ENCODE measurements around the gene NUP37.

The NUP37 gene

GRCh38 chr12:102119674-102120563, at the start of gene NUP37, which contains the start of gene PARPBP (continued):
- TF ChIP-seq ZNF645 (tag by site-specific recombination; IDR thresholded peaks at IDR 0.05) (no peak), ZNF529 (tag by site-specific recombination; IDR thresholded peaks at IDR 0.05; ENCODE audit: insufficient replicate concordance) (no peak), SALL2 (tag by site-specific recombination; IDR thresholded peaks at IDR 0.05; ENCODE audit: borderline replicate concordance) (no peak), ZNF391 (tag by site-specific recombination; IDR thresholded peaks at IDR 0.05; ENCODE audit: borderline replicate concordance, low read depth) (no peak), ZNF239 (tag by site-specific recombination; IDR thresholded peaks at IDR 0.05) (no peak), MZF1 (tag by site-specific recombination; IDR thresholded peaks at IDR 0.05; ENCODE audit: borderline replicate concordance) (peak; percentile 80), ZNF473 (tag by site-specific recombination; IDR thresholded peaks at IDR 0.05) (no peak), ZNF114 (tag by site-specific recombination; IDR thresholded peaks at IDR 0.05) (no peak), ZNF596 (tag by site-specific recombination; IDR thresholded peaks at IDR 0.05) (no peak), ZSCAN16 (tag by site-specific recombination; IDR thresholded peaks at IDR 0.05) (no peak), SP2 (tag by site-specific recombination; IDR thresholded peaks at IDR 0.05) (peak; percentile 91), ZNF623 (tag by site-specific recombination; IDR thresholded peaks at IDR 0.05) (no peak), ZNF132 (tag by site-specific recombination; IDR thresholded peaks at IDR 0.05; ENCODE audit: borderline replicate concordance) (no peak), IKZF3 (tag by site-specific recombination; IDR thresholded peaks at IDR 0.05) (no peak), ZNF214 (tag by site-specific recombination; IDR thresholded peaks at IDR 0.05; ENCODE audit: borderline replicate concordance) (no peak), ZNF404 (tag by site-specific recombination; IDR thresholded peaks at IDR 0.05) (no peak), ZNF266 (tag by site-specific recombination; IDR thresholded peaks at IDR 0.05; ENCODE audit: low read depth) (no peak), ZNF324 (tag by site-specific recombination; IDR thresholded peaks at IDR 0.05) (peak; percentile 68; the same call in 1 of the 2 replicates), ZNF350 (tag by site-specific recombination; IDR thresholded peaks at IDR 0.05) (no peak), ZNF10 (tag by site-specific recombination; IDR thresholded peaks at IDR 0.05) (no peak), INSM2 (tag by site-specific recombination; IDR thresholded peaks at IDR 0.05) (no peak; the same call in 1 of the 2 replicates), ZNF157 (tag by site-specific recombination; IDR thresholded peaks at IDR 0.05) (no peak), ZNF366 (tag by site-specific recombination; conservative IDR thresholded peaks at IDR 0.05) (no peak), ZNF843 (tag by site-specific recombination; IDR thresholded peaks at IDR 0.05) (peak; percentile 61; the same call in 1 of the 2 replicates), ZNF19 (tag by site-specific recombination; IDR thresholded peaks at IDR 0.05; ENCODE audit: low read depth) (no peak), ZBTB7A (tag by site-specific recombination; IDR thresholded peaks at IDR 0.05; ENCODE audit: low read depth) (peak; percentile 79; the same call in 1 of the 2 replicates), ZNF549 (tag by site-specific recombination; IDR thresholded peaks at IDR 0.05) (no peak), ZNF398 (tag by site-specific recombination; IDR thresholded peaks at IDR 0.05) (no peak), BCL11A (tag by site-specific recombination; IDR thresholded peaks at IDR 0.05; ENCODE audit: low read depth) (no peak), SP3 (tag by site-specific recombination; IDR thresholded peaks at IDR 0.05) (peak; percentile 73), ZNF660 (tag by site-specific recombination; IDR thresholded peaks at IDR 0.05) (peak; percentile 69; the same call in 1 of the 2 replicates), ZBTB20 (tag by site-specific recombination; IDR thresholded peaks at IDR 0.05) (peak; percentile 85), KLF16 (tag by site-specific recombination; IDR thresholded peaks at IDR 0.05) (peak; percentile 58), REPIN1 (tag by site-specific recombination; IDR thresholded peaks at IDR 0.05; ENCODE audit: low read depth) (no peak), ZNF639 (tag by site-specific recombination; IDR thresholded peaks at IDR 0.05) (peak; percentile 77; the same call in 1 of the 2 replicates)
